Thyroid gland (tissue), 4 donors: ENCODE measurements around the gene MPG.

Experiments
- POLR2A ChIP-seq, 2 donors: fragments of 450-650 bp; IDR thresholded peaks; one replicate each; pipeline ENCODE4 v1.6.1; 2017; ENCODE audit warnings: antibody characterized with exemption in 2 of 2, mild to moderate bottlenecking in 2 of 2, moderate library complexity in 1 of 2
- TF ChIP-seq, protein P1 (sequence below), 6 experiments: fragments of 200-600 bp in 3 of 6; fragments of 450-650 bp in 3 of 6; sonication (generic) in 3 of 6; IDR thresholded peaks; one replicate each; pipeline ENCODE4 v1.5.1; 2016 to 2019; ENCODE audit warnings: antibody characterized with exemption in 6 of 6, mild to moderate bottlenecking in 2 of 6, inconsistent platforms in 1 of 6, moderate library complexity in 1 of 6

DNA sequence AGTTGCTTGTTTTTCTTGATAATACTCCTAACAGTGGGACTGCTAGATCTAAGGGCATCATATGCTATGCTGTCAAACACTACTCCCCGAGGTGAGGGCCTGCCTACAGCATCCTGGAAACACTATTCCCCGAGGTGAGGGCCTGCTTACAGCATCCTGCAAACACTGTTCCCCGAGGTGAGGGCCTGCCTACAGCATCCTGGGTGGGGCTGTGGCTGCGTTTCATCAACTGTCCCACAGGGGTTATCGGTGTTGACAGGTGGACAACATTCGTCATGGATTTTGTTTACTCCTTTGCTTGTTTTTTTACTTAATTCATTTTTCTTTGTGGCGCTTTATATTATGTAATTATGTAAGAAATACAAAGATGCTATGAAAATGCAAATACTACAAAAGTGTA lies 38.0 kb downstream of the MPG start:
- TF ChIP-seq, protein P1, sequence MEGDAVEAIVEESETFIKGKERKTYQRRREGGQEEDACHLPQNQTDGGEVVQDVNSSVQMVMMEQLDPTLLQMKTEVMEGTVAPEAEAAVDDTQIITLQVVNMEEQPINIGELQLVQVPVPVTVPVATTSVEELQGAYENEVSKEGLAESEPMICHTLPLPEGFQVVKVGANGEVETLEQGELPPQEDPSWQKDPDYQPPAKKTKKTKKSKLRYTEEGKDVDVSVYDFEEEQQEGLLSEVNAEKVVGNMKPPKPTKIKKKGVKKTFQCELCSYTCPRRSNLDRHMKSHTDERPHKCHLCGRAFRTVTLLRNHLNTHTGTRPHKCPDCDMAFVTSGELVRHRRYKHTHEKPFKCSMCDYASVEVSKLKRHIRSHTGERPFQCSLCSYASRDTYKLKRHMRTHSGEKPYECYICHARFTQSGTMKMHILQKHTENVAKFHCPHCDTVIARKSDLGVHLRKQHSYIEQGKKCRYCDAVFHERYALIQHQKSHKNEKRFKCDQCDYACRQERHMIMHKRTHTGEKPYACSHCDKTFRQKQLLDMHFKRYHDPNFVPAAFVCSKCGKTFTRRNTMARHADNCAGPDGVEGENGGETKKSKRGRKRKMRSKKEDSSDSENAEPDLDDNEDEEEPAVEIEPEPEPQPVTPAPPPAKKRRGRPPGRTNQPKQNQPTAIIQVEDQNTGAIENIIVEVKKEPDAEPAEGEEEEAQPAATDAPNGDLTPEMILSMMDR (IDR thresholded peaks at IDR 0.05): no peak
- no peak for TF ChIP-seq POLR2A (IDR thresholded peaks at IDR 0.05)
